Measurements from ENCODE around the gene BRIX1.
"Not testable (repeated sequence)": the region's sequence is repeated elsewhere in the genome, so short reads cannot be mapped to it uniquely, and the experiment has no call there.

Gene BRIX1

GRCh38 chr5:34916518-34916917 is 1.0 kb downstream of the BRIX1 start:
- no peak for DNase-seq

GRCh38 chr5:34918025-34918424 is 2.5 kb downstream of the BRIX1 start:
- DNase-seq: no peak

GRCh38 chr5:34919077-34919476 is 3.6 kb downstream of the BRIX1 start:
- no peak for DNase-seq

- not testable (repeated sequence) for DNase-seq
Measured at GRCh38 chr5:34923256-34923655, 7.7 kb downstream of the BRIX1 start.

GRCh38 chr5:34923694-34924461 is 8.4 kb downstream of the BRIX1 start:
- peak; percentile 44 for DNase-seq

GRCh38 chr5:34924462-34924765 is 8.9 kb downstream of the BRIX1 start:
- DNase-seq: no peak

GRCh38 chr5:34926318-34926888 is 10.9 kb downstream of the BRIX1 start:
- no peak for DNase-seq

GRCh38 chr5:34927785-34928184 is 12.3 kb downstream of the BRIX1 start:
- no peak for DNase-seq

- DNase-seq: no peak
Measured at GRCh38 chr5:34928267-34928666, 12.8 kb downstream of the BRIX1 start.

GRCh38 chr5:34929134-34929719 is 13.7 kb downstream of the BRIX1 start, which contains the start of gene DNAJC21:
Gene DNAJC21 (plus strand): TSS chr5:34929559. CDS start chr5:34929820, 261 bp downstream.
- peak; percentile 98 for DNase-seq

GRCh38 chr5:34929720-34930461 is 14.4 kb downstream of the BRIX1 start:
- DNase-seq: peak; percentile 82

GRCh38 chr5:34930462-34930844 is 14.9 kb downstream of the BRIX1 start:
- no peak for DNase-seq

- no peak for DNase-seq
Measured at GRCh38 chr5:34930870-34931269, 15.4 kb downstream of the BRIX1 start.

- no peak for DNase-seq
Measured at GRCh38 chr5:34932947-34933346, 17.4 kb downstream of the BRIX1 start.

GRCh38 chr5:34941936-34942335 is 26.4 kb downstream of the BRIX1 start:
- DNase-seq: no peak

GRCh38 chr5:34944044-34944443 is 28.5 kb downstream of the BRIX1 start:
- DNase-seq: no peak

GRCh38 chr5:34944460-34945047 is 29.0 kb downstream of the BRIX1 start:
- DNase-seq: no peak

- no peak for DNase-seq
Measured at GRCh38 chr5:34957321-34957720, 41.8 kb downstream of the BRIX1 start.

GRCh38 chr5:34957857-34958690 is 42.6 kb downstream of the BRIX1 start:
- DNase-seq: no peak

GRCh38 chr5:34959323-34959722 is 43.8 kb downstream of the BRIX1 start:
- DNase-seq: peak; percentile 6

GRCh38 chr5:34967540-34967939 is 52.0 kb downstream of the BRIX1 start:
- DNase-seq: no peak

- no peak for DNase-seq
Measured at GRCh38 chr5:34968258-34968657, 52.7 kb downstream of the BRIX1 start.

Measured in stimulated activated CD4-positive, alpha-beta T cell treated with anti-CD3 and anti-CD28 coated beads, Interleukin-1b, Interleukin-23, amount 100 ng/mL, for 48 hours (primary cell).